Lower leg skin (tissue), 3 donors: ENCODE results near the gene NACC1.

ENCODE experiments used
- POLR2A ChIP-seq, 2 donors: fragments of 450-650 bp; IDR thresholded peaks; one replicate each; pipeline ENCODE4 v1.6.1; 2016 to 2017; ENCODE audit warnings: antibody characterized with exemption in 2 of 2, mild to moderate bottlenecking in 1 of 2, moderate library complexity in 1 of 2
- TF ChIP-seq, protein P1 (sequence below), 3 donors: fragments of 450-650 bp; IDR thresholded peaks; one replicate each; pipeline ENCODE4 v1.5.1; 2016; ENCODE audit warnings: antibody characterized with exemption in 3 of 3, mild to moderate bottlenecking in 3 of 3, moderate library complexity in 2 of 3

DNA sequence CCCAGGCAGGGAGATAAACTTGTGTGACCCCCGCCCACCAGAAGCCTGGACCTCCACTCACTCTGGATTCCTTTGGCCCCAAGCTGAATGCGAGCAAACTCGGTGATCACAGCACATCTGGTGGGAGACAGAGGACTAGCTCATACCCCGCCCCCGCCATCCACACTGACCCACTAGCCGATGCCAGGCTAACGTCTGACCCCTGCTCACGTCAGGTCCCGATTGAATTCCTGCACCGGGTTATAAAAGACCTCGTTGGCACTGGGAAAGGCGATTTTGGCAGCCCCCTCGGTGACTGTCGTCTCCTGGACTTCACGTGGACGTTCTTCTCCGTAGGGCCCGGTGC is 2.2 kb upstream of the NACC1 start:
- TF ChIP-seq, protein P1, sequence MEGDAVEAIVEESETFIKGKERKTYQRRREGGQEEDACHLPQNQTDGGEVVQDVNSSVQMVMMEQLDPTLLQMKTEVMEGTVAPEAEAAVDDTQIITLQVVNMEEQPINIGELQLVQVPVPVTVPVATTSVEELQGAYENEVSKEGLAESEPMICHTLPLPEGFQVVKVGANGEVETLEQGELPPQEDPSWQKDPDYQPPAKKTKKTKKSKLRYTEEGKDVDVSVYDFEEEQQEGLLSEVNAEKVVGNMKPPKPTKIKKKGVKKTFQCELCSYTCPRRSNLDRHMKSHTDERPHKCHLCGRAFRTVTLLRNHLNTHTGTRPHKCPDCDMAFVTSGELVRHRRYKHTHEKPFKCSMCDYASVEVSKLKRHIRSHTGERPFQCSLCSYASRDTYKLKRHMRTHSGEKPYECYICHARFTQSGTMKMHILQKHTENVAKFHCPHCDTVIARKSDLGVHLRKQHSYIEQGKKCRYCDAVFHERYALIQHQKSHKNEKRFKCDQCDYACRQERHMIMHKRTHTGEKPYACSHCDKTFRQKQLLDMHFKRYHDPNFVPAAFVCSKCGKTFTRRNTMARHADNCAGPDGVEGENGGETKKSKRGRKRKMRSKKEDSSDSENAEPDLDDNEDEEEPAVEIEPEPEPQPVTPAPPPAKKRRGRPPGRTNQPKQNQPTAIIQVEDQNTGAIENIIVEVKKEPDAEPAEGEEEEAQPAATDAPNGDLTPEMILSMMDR (IDR thresholded peaks at IDR 0.05), result no peak
- no peak for TF ChIP-seq POLR2A (IDR thresholded peaks at IDR 0.05)
